ENCODE data around the gene TSEN34. TPM values are rescaled to one million over a fixed set of nuclear protein-coding genes. Genes with fewer than 3 reads are reported as not detected.
"Not testable (repeated sequence)": the region's sequence is repeated elsewhere in the genome, so short reads cannot be mapped to it uniquely, and the experiment has no call there.

The TSEN34 gene
- total RNA-seq, 1 donor: 83.8 TPM

DNA sequence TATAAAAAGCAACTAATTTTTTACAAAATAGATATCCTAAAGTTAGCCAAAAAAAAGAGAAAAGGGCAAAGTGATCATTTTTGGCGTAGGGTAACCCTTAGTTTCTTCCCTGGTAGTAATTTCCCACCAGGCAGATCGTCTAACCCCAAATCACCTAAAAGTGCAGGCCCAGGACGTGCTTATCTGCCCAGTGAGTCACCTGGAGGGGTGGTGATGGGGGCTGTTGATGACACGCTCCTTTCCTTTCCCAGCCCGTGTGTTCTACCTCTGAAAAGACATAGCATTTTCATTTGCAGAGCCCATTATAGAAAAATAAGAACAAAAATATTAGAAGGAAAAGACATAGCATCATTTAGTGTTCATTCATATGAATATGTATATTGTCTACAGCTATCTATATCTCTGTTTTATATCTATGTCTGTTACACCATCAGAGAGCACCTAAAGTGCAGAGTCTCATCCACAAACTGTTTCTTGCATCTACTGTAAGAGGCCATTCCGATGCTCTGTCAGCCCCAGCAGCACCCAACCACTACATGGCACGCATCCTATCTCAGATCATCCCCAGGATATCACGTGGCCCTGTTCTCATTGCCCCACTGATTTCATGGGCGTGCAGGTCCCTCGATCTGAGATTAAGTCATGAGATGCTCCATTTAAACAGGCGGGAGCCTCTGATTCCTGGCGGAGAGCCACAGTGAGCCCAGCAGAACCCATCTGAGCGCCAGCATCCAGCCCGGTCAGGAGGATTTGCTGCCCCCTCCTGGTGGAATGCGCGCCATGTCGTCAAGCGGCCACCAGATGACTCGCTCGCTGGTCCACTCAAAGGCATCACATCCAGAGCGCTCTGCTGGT is 40.2 kb downstream of the TSEN34 start:
- no peak overlapping the region for H3K4me3 ChIP-seq (ENCODE audit: low read depth, low read length)
- DNase-seq (ENCODE audit: low read depth): peak; percentile 81
- TF ChIP-seq, protein P1, sequence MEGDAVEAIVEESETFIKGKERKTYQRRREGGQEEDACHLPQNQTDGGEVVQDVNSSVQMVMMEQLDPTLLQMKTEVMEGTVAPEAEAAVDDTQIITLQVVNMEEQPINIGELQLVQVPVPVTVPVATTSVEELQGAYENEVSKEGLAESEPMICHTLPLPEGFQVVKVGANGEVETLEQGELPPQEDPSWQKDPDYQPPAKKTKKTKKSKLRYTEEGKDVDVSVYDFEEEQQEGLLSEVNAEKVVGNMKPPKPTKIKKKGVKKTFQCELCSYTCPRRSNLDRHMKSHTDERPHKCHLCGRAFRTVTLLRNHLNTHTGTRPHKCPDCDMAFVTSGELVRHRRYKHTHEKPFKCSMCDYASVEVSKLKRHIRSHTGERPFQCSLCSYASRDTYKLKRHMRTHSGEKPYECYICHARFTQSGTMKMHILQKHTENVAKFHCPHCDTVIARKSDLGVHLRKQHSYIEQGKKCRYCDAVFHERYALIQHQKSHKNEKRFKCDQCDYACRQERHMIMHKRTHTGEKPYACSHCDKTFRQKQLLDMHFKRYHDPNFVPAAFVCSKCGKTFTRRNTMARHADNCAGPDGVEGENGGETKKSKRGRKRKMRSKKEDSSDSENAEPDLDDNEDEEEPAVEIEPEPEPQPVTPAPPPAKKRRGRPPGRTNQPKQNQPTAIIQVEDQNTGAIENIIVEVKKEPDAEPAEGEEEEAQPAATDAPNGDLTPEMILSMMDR (IDR thresholded peaks at IDR 0.05; ENCODE audit: insufficient read depth, low read depth, low read length): peak; percentile 98

DNA sequence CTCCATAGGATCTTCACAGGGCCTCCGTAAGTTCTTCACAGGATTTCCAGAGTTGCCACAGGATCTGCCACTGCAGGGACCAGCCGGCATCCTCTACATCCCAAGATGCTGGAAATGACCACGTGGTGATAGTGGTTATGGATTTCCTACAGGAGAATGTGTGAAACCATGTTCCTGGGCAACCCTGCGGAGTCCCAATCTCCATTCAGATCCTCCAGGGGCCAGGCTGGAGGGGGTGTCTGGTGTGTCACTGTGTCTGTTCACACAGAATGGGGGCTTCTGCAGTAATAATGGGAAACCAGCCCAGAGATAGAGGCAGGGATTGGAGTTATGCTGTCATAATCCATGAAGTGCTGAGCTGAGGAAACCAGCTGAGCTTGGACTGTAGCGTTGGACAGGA is 42.8 kb downstream of the TSEN34 start:
- TF ChIP-seq, protein P1 (IDR thresholded peaks at IDR 0.05; ENCODE audit: insufficient read depth, low read depth, low read length): no peak
- DNase-seq (ENCODE audit: low read depth): no peak
- no peak overlapping the region for H3K4me3 ChIP-seq (ENCODE audit: low read depth, low read length)

DNA sequence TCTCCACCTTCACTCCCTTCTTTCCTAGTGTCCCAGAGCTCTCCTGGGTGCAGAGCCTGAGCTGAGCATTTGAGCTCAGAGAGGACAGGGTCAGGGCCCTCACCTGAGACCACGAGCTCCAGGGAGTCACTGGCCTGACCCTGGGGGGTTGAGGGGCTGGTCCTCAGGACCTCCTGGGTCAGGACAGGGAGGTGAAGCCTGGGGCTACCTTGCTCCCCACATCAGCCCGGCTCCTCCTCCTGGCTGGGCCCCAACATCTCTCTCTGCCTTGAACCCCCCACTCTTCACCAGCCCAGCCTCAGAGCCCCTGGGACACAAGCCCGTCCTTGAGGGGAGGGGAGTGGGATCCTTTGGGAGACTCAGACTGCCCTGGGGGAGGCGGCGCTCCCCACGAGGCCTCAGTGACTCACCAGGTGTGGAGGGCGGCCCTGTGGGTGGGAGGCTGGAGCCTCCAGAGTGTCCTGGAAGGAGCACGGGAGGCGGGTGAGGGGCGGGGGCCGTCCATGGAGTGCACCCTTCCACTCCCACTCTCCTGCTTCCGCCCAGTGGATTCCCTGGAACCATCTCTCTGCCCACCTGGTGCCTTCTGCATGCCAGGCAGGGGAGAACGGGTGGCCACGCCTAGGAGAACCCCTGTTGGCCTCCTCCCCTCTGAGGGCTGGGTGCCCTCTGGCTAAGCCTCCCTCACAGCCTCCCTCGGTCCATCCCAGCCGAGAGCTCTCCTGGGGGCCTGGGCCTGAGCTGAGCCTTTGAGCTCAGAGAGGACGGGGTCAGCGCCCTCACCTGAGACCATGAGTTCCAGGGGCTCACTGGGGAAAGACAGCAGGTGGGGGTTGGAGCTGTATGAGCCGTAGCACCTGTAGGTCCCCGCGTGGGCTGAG is 48.6 kb downstream of the TSEN34 start:
- not testable (repeated sequence) for DNase-seq (ENCODE audit: low read depth); H3K4me3 ChIP-seq (ENCODE audit: low read depth, low read length)

DNA sequence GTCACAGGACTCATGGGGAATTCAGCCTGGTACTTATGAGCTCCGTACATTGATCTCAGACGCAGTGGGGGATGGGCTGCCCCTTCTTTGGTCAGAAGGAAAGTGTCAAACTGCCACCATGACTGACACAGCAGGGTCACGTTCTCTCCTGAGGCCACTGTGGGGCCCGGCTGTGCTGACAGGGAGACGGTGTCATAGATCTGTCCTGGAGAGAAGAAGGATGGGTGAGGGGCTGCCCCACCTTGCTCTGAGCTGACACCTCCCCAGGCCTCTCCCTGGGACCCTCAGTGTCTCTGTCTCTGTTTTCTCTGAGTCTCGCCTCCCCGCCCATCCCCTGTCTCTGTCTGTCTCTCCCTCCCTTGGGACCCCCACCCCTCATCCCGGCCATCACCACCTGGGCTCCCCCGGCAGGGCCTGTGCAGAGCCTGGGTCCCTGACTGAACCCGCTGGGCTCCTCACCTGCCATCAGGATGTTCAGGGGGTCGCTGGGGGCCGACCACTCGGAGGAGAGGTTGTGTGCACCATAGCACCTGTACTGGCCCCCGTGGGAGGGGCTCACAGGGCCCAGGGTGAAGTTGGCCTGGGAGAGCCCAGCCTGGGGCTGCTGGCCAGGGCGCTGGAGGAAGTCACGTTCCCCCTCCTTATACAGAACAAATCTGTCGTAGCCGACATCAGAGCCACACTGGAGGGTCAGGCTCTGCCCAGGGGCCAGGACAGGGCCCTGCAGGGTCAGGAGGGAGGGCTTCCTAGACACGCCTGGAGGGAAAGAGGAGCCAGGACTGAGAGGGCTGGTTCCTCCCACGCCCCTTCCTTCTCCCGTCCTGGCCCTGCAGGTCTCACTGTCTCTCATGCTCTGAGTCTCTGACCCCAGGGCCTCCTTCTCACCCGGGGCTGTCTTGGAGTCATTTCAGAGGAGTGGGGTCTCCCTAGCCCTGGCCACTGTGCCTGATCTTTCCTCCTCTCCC is 49.5 kb downstream of the TSEN34 start:
- H3K4me3 ChIP-seq (ENCODE audit: low read depth, low read length); DNase-seq (ENCODE audit: low read depth): not testable (repeated sequence)

DNA sequence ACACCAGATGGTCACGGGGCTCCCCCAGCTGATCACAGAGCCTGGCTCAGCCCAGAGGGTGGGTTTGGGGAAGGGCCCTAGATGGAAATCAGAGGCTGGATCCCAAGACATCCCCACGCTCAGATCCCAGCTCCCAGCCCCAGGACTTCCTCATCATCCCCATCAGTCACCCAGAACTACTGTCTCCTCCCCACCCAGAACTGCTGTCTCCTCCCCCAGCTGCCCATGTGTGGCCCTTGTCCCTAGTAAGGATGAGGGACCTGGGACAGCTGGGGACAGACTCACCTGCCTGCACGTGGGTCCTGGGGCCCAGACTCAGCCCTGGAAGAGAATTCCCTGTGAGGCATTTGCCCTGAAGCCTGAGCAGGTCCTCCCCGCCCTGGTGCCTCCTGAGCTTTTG is 51.1 kb downstream of the TSEN34 start:
- not testable (repeated sequence) for H3K4me3 ChIP-seq (ENCODE audit: low read depth, low read length); DNase-seq (ENCODE audit: low read depth)

DNA sequence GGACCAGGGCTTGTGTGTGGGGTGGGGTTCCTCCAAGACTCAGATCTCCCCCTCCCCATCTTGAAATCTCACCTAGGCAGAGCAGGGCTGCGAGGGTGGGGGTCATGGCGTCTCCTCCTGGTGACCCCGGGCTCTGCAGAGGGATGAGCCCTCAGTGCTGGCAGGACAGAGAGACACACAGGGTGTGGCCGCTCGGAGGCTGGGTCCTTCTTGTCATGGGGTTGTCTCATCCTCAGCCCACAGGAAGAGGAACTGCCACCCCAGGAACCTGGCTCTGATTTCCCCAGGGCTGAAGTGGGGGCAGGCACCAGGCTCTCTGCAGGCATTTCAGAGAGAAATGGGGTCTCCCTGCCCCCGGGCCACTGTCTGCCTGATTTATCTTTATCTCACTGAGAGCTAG is 51.5 kb downstream of the TSEN34 start, which contains the start of gene LILRA6:
Gene LILRA6, minus strand, starts transcription at position 145 of the 400 bp plus-strand sequence.
- not testable (repeated sequence) for H3K4me3 ChIP-seq (ENCODE audit: low read depth, low read length); DNase-seq (ENCODE audit: low read depth)

DNA sequence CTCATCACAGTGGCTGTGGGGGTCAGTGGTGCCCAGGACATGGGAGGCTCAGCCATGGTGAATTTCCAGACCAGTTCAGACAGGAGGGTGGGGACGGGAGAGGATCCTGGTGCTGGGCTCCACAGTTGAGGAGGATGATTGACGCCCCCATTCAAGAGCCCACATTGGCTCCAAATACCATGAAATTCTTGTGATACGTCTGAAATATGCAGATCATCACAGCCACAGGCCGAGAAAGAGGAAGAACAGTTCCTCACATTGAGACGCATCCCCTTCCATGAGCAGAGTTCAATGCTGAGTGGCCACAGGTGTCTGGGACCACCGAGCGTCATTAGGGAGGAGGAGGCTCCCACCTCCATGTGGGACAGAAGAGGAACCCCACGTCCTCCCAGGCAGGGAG is 52.7 kb downstream of the TSEN34 start:
- DNase-seq (ENCODE audit: low read depth); H3K4me3 ChIP-seq (ENCODE audit: low read depth, low read length): not testable (repeated sequence)

Other genes starting within 250 kb of the TSEN34 start
- under 0.01 TPM in 1 of 2 replicates, not detected in the other for gene CACNG8, start 228.4 kb upstream of the TSEN34 start, total RNA-seq
- gene CACNG6, start 199.7 kb upstream of the TSEN34 start, total RNA-seq: under 0.01 and 1.3 TPM in 2 replicates
- 0.43 TPM in 1 of 2 replicates, not detected in the other for gene VSTM1, start 127.4 kb upstream of the TSEN34 start, total RNA-seq
- not detected in 2 replicates for gene TARM1, start 109.9 kb upstream of the TSEN34 start, total RNA-seq
- gene OSCAR, start 90.5 kb upstream of the TSEN34 start, total RNA-seq: under 0.01 and 0.64 TPM in 2 replicates
- 10.4 and 11.3 TPM in 2 replicates for gene NDUFA3, start 88.5 kb upstream of the TSEN34 start, total RNA-seq
- gene TFPT, start 75.7 kb upstream of the TSEN34 start, total RNA-seq: 17.7 and 20.9 TPM in 2 replicates
- 39.6 and 41.5 TPM in 2 replicates for gene PRPF31, start 75.6 kb upstream of the TSEN34 start, total RNA-seq
- 7.3 and 7.7 TPM in 2 replicates for gene CNOT3, start 53.5 kb upstream of the TSEN34 start, total RNA-seq
- 4.7 and 4.8 TPM in 2 replicates for gene LENG1, start 31.6 kb upstream of the TSEN34 start, total RNA-seq
- gene TMC4, start 18.1 kb upstream of the TSEN34 start, total RNA-seq: 0.32 TPM in 1 of 2 replicates, not detected in the other
- 60.2 and 73.4 TPM in 2 replicates for gene MBOAT7, start 1.7 kb upstream of the TSEN34 start, total RNA-seq
- 985 and 1,373 TPM in 2 replicates for gene RPS9, start 9.6 kb downstream of the TSEN34 start, total RNA-seq
- gene LILRB3, start 31.7 kb downstream of the TSEN34 start, total RNA-seq: not detected in 2 replicates
- gene LILRA6, start 51.5 kb downstream of the TSEN34 start, total RNA-seq: not detected in 2 replicates
- gene LILRB5, start 66.0 kb downstream of the TSEN34 start, total RNA-seq: not detected in 2 replicates
- not detected in 2 replicates for gene LILRB2, start 89.8 kb downstream of the TSEN34 start, total RNA-seq
- gene LILRA5, start 121.9 kb downstream of the TSEN34 start, total RNA-seq: not detected in 2 replicates
- gene LILRA4, start 147.9 kb downstream of the TSEN34 start, total RNA-seq: not detected in 2 replicates
- gene LAIR1, start 173.6 kb downstream of the TSEN34 start, total RNA-seq: under 0.01 TPM in 1 of 2 replicates, not detected in the other
- not detected in 2 replicates for gene TTYH1, start 224.2 kb downstream of the TSEN34 start, total RNA-seq